Thyroid gland (tissue), 4 donors: Measurements from ENCODE around the gene SETD3. TPM values are rescaled to one million over a fixed set of nuclear protein-coding genes. Genes with fewer than 3 reads are reported as not detected.

Experiments
- DNase-seq, 2 donors: peaks; one replicate each; pipeline ENCODE4 v3.0.0-alpha.2; 2019
- H3K27ac ChIP-seq, 3 donors: fragments of 200-600 bp; sonication (generic); 1 replicate in 2 of 3; 2 replicates in 1 of 3; pipeline ENCODE4 v1.5.1; 2016 to 2019; ENCODE audit warnings: mild to moderate bottlenecking in 1 of 3, moderate library complexity in 1 of 3
- H3K27me3 ChIP-seq: fragments of 200-600 bp; sonication (generic); one replicate; pipeline ENCODE4 v1.5.1; 2019
- H3K36me3 ChIP-seq, 2 donors: fragments of 200-600 bp; sonication (generic); one replicate each; pipeline ENCODE4 v1.5.1; 2016 to 2019
- H3K4me1 ChIP-seq, 2 donors: fragments of 200-600 bp; sonication (generic); one replicate each; pipeline ENCODE4 v1.5.1; 2017 to 2019
- H3K4me3 ChIP-seq, 3 donors: fragments of 200-600 bp; sonication (generic); replicated peaks in 1 of 3; 1 replicate in 2 of 3; 2 replicates in 1 of 3; pipeline ENCODE4 v1.5.1; 2016; ENCODE audit warnings: mild to moderate bottlenecking in 1 of 3
- H3K9me3 ChIP-seq: fragments of 200-600 bp; sonication (generic); one replicate; pipeline ENCODE4 v1.5.1; 2017
- POLR2A ChIP-seq, 2 donors: fragments of 450-650 bp; IDR thresholded peaks; one replicate each; pipeline ENCODE4 v1.6.1; 2017; ENCODE audit warnings: antibody characterized with exemption in 2 of 2, mild to moderate bottlenecking in 2 of 2, moderate library complexity in 1 of 2
- WGBS, 2 donors: methylation state at CpG; one replicate each; pipeline ENCODE4 v1.1.5; 2017; 5-methylcytosine and 5-hydroxymethylcytosine counted together
- intact Hi-C: fragments of 100-400 bp; cut with DNase I; formaldehyde crosslinking; loops from one replicate; pipeline ENCODE4 v1.15.1; 2023
- total RNA-seq, 4 donors: library from RNA; depleted of rRNA; stranded (reverse); fragments of >200 nt; gene quantifications; one replicate each; pipeline ENCODE4 v1.2.3, GENCODE V29; 2016
- TF ChIP-seq, protein P1 (sequence below), 6 experiments: fragments of 200-600 bp in 3 of 6; fragments of 450-650 bp in 3 of 6; sonication (generic) in 3 of 6; IDR thresholded peaks; one replicate each; pipeline ENCODE4 v1.5.1; 2016 to 2019; ENCODE audit warnings: antibody characterized with exemption in 6 of 6, mild to moderate bottlenecking in 2 of 6, inconsistent platforms in 1 of 6, moderate library complexity in 1 of 6

SETD3 gene
- total RNA-seq, 4 donors from 2014 or later, result 119 to 141 (median 130) TPM

GRCh38 chr14:99360774-99361595, 119.7 kb downstream of the SETD3 start:
- no peak overlapping the region for H3K27ac ChIP-seq
- H3K9me3 ChIP-seq, result no peaks in the 10 kb centered on the region
- H3K4me1 ChIP-seq, result no peaks in the 10 kb centered on the region
- intact Hi-C loops, result no loop called here
- H3K4me3 ChIP-seq, result no peak overlapping the region
- TF ChIP-seq POLR2A (IDR thresholded peaks at IDR 0.05), result no peak
- TF ChIP-seq, protein P1, sequence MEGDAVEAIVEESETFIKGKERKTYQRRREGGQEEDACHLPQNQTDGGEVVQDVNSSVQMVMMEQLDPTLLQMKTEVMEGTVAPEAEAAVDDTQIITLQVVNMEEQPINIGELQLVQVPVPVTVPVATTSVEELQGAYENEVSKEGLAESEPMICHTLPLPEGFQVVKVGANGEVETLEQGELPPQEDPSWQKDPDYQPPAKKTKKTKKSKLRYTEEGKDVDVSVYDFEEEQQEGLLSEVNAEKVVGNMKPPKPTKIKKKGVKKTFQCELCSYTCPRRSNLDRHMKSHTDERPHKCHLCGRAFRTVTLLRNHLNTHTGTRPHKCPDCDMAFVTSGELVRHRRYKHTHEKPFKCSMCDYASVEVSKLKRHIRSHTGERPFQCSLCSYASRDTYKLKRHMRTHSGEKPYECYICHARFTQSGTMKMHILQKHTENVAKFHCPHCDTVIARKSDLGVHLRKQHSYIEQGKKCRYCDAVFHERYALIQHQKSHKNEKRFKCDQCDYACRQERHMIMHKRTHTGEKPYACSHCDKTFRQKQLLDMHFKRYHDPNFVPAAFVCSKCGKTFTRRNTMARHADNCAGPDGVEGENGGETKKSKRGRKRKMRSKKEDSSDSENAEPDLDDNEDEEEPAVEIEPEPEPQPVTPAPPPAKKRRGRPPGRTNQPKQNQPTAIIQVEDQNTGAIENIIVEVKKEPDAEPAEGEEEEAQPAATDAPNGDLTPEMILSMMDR (IDR thresholded peaks at IDR 0.05), result no peak
- H3K27me3 ChIP-seq, result no peaks in the 10 kb centered on the region
- no peak for DNase-seq
- 92 to 93% methylated on average over 12 to 18 of the region's 24 CpGs for WGBS, 2 donors
- H3K36me3 ChIP-seq, result no peaks in the 10 kb centered on the region

DNA sequence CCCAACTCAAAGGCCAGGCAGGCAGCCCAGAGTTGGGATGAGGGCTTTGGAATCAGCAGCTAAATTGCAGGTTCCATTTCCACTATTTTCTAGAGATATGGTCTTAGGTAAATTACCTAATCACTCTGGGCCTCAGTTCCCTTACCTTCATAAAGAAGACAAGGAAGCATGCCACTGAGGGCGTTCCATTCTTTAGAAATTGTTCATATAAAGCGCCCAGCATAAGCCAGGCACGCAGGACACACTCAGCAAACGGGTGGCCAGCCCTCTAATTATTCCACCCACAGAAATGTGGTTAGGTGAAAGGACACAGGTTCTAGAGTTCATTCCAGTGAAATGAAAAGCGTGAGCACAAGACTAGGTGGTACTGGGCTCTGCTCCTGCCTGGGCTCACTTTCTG, 120.8 kb downstream of the SETD3 start:
- intact Hi-C loops, result no loop called here
- no peak for DNase-seq
- whole genome bisulfite sequencing, 2 donors, result 91 to 95% methylated on average over 5 of the region's 5 CpGs

DNA sequence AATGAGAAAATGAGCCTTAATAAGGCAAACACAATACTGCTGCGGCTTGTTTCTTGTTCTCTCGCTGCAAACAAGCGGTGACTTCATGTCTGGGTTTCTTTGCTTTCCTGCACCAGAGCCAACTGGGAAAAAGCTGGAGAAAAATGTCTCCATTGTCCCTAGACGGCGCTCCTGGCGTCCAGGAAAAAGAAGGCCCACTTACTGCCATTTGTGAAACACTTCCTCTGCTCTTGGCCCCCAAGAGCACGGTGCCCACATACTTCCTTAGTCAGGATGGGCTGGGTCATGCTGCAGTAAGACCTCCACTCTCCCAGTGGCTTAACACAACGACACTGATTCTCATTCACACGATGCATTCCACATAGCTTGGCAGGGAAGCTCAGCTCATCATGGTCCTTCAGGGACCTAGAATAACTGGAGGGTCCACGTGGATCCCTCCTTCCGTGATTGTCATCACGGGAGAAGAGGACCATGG, 122.7 kb downstream of the SETD3 start:
- no peak for DNase-seq
- Histone ChIP-seq H3K4me1 (no peaks in the 10 kb centered on the region), H3K4me3 (no peak overlapping the region), H3K9me3 (no peaks in the 10 kb centered on the region), H3K27ac (no peak overlapping the region), H3K36me3 (no peaks in the 10 kb centered on the region), H3K27me3 (no peaks in the 10 kb centered on the region)
- TF ChIP-seq, protein P1 (IDR thresholded peaks at IDR 0.05), result no peak
- no peak for TF ChIP-seq POLR2A (IDR thresholded peaks at IDR 0.05)
- intact Hi-C loops, result no loop called here
- WGBS, 2 donors, result 73 to 82% methylated on average over 12 of the region's 12 CpGs

More for the DNA sequence above, 120.8 kb downstream of the SETD3 start:
- TF ChIP-seq POLR2A (IDR thresholded peaks at IDR 0.05), result no peak
- TF ChIP-seq, protein P1 (IDR thresholded peaks at IDR 0.05), result no peak
- Histone ChIP-seq H3K9me3 (no peaks in the 10 kb centered on the region), H3K27me3 (no peaks in the 10 kb centered on the region), H3K27ac (no peak overlapping the region), H3K4me3 (no peak overlapping the region), H3K4me1 (no peaks in the 10 kb centered on the region), H3K36me3 (no peaks in the 10 kb centered on the region)

DNA sequence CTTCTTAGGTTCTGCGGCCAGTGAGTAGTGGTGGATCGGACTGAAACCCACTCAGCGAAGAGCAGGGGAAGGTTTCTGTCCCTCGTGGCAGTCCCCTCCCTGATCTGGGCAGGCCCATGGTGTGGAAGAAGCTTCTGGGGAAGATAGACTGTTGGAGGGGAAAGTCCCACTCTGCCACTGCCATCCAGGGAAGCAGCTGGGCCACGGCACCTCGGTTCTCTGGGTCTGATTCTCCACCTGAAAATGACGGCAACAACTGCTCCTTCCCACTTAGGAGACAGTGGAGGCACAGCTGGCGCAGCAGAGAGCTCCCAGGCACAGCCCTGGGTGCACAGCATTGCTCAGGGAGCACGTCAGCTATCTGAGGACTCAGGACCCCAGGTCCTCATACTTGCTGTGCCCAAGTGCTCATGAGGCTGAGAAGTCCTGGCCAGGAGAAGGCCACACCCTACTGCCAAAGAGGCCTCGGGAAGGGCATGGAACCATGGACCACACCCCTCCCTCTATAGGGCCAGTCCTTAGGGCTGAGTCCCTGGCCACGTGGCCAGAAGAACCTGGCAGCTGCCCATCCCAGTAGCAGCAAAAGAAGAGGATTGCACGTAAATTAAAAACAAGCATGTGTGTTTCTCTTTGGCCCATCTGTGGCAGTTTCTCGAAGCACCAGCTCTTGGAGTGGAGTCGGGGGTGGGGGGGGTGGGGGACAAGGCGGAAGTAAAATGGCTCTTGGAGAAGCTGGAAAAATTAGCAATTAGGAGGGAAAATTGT, 123.3 kb downstream of the SETD3 start:
- H3K27ac ChIP-seq, result no peak overlapping the region
- H3K9me3 ChIP-seq, result no peaks in the 10 kb centered on the region
- intact Hi-C loops, result no loop called here
- H3K4me1 ChIP-seq, result no peaks in the 10 kb centered on the region
- TF ChIP-seq, protein P1 (IDR thresholded peaks at IDR 0.05), result no peak
- no peak for TF ChIP-seq POLR2A (IDR thresholded peaks at IDR 0.05)
- DNase-seq, result no peak
- H3K27me3 ChIP-seq, result no peaks in the 10 kb centered on the region
- WGBS, 2 donors, result 74 to 80% methylated on average over 10 to 13 of the region's 15 CpGs
- H3K4me3 ChIP-seq, result no peak overlapping the region
- H3K36me3 ChIP-seq, result no peaks in the 10 kb centered on the region
